ENCODE measurements around the gene CTNND2. TPM values are rescaled to one million over a fixed set of nuclear protein-coding genes. Genes with fewer than 3 reads are reported as not detected.

CTNND2 gene
- total and polyA plus RNA-seq, 2 donors (not counting 1 experiment from before 2014, with no cell fraction given), result not detected

DNA sequence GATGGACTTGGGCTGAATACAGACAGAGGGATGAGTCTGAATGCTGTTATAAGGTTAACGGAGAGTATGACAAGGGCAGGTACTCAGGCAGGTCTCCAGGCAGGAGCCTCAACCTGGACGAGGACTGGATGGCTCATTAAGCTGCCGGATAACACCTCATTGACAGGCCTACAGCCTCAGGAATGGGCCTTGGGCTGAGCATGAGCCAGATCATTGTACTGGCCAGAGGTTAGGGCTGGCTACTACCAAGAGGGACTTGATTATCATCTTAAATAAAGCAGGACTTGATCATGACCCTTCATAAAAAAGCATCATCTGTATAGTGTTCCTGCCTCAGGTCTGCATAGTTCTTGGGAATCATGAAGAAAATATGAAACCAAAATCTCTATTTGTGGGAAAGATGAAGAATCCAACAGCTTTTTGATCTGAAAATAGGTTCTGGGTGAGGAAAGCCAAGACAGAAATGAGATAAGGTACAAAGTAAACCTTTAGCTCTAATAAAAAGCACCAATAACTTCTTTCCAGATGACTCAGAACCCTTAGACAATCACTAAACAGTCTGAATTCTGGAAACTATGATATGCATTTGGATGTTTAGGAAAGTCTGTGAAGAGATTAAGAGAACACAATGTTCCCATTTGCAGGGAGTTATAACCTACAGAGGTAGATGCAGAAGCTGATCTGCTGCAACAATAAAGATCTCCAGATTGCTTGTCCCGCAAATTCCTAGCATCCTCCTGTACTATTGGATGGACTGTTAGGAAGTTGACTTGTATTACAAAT lies 343.1 kb downstream of the CTNND2 start:
- H3K4me3 ChIP-seq (ENCODE audit: control extremely low read depth in 1 of 5, extremely low read depth in 1 of 5, insufficient read depth in 1 of 5, low read depth in 2 of 5, low read length in 4 of 5), result no peak overlapping the region
- H3K9me3 ChIP-seq (ENCODE audit: control extremely low read depth in 1 of 3, control insufficient read depth in 2 of 3, insufficient read depth in 1 of 3, low read length in 2 of 3), result peaks cover 0 to 6% (median 0%) of the 10 kb centered on the region in 3 donors
- no peak for DNase-seq
- Mint-ChIP-seq H3K9me3 (ENCODE audit: insufficient read depth) (no peaks in the 10 kb centered on the region), H3K4me1 (no peaks in the 10 kb centered on the region), H3K27me3 (no peaks in the 10 kb centered on the region), H3K27ac (no peak overlapping the region), H3K4me3 (no peak overlapping the region)
- H3K27me3 ChIP-seq (replicated peaks in 1 of 4; ENCODE audit: control extremely low read depth in 1 of 4, control insufficient read depth in 3 of 4, insufficient read depth in 4 of 4, low read length in 3 of 4), result no peaks in the 10 kb centered on the region
- H2AFZ ChIP-seq (ENCODE audit: insufficient read depth, low read depth, low read length, poor library complexity, severe bottlenecking), result no peak overlapping the region
- WGBS (ENCODE audit: insufficient coverage), result 95% methylated on average over 3 of the region's 4 CpGs
- no peak overlapping the region for H3K4me2 ChIP-seq (replicated peaks; ENCODE audit: low read depth, low read length, poor library complexity, severe bottlenecking)
- no peaks in the 10 kb centered on the region for H3K4me1 ChIP-seq (ENCODE audit: control insufficient read depth in 2 of 2, insufficient read depth in 2 of 2, low read length in 2 of 2)
- POLR2A ChIA-PET, result no interaction called here
- H3K27ac ChIP-seq (ENCODE audit: low read length in 2 of 2), result no peak overlapping the region
- no peak overlapping the region for H3K9ac ChIP-seq (ENCODE audit: low read length)
- CTCF ChIA-PET, result no interaction called here
- TF ChIP-seq, protein P1, sequence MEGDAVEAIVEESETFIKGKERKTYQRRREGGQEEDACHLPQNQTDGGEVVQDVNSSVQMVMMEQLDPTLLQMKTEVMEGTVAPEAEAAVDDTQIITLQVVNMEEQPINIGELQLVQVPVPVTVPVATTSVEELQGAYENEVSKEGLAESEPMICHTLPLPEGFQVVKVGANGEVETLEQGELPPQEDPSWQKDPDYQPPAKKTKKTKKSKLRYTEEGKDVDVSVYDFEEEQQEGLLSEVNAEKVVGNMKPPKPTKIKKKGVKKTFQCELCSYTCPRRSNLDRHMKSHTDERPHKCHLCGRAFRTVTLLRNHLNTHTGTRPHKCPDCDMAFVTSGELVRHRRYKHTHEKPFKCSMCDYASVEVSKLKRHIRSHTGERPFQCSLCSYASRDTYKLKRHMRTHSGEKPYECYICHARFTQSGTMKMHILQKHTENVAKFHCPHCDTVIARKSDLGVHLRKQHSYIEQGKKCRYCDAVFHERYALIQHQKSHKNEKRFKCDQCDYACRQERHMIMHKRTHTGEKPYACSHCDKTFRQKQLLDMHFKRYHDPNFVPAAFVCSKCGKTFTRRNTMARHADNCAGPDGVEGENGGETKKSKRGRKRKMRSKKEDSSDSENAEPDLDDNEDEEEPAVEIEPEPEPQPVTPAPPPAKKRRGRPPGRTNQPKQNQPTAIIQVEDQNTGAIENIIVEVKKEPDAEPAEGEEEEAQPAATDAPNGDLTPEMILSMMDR (IDR thresholded peaks at IDR 0.05), result no peak
- no peak for TF ChIP-seq EZH2 (IDR thresholded peaks at IDR 0.05; ENCODE audit: borderline replicate concordance, insufficient read depth, low read depth, low read length, poor library complexity, severe bottlenecking)
- intact Hi-C loops (cut with micrococcal nuclease), result no loop called here
- no peak for ATAC-seq (ENCODE audit: low read depth)
- no peaks in the 10 kb centered on the region for H3K79me2 ChIP-seq (ENCODE audit: control insufficient read depth, insufficient read depth, low read length)
- H3K36me3 ChIP-seq (replicated peaks in 1 of 2; ENCODE audit: control extremely low read depth in 1 of 2, control insufficient read depth in 1 of 2, extremely low read depth in 1 of 2, insufficient read depth in 2 of 2, low read length in 1 of 2), result no peaks in the 10 kb centered on the region
- H4K20me1 ChIP-seq (ENCODE audit: control insufficient read depth, insufficient read depth, low read length, poor library complexity, severe bottlenecking), result no peaks in the 10 kb centered on the region

DNA sequence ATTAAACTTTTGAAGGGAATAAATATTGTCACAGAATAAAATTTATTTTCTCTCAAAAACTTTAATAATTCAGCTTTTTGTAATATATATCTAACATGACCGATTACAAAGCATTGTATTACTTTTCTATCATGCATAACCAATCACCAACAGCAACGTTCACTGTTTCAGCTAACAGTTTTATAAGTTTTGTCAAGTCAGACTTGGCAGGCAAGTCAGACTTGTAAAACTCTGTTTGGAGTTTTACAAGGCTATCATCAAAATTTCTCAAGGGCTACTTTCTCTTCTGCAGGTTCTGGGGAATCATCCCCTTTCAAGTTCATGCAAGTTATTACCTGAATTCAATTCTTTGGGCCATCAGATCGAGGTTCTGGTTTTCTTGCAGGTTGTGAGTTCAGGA lies 347.2 kb downstream of the CTNND2 start:
- Histone ChIP-seq H3K27ac (ENCODE audit: low read length in 2 of 2) (no peak overlapping the region), H3K4me1 (ENCODE audit: control insufficient read depth in 2 of 2, insufficient read depth in 2 of 2, low read length in 2 of 2) (no peaks in the 10 kb centered on the region), H3K4me3 (ENCODE audit: control extremely low read depth in 1 of 5, extremely low read depth in 1 of 5, insufficient read depth in 1 of 5, low read depth in 2 of 5, low read length in 4 of 5) (no peak overlapping the region), H3K9ac (ENCODE audit: low read length) (no peak overlapping the region), H3K9me3 (ENCODE audit: control extremely low read depth in 1 of 3, control insufficient read depth in 2 of 3, insufficient read depth in 1 of 3, low read length in 2 of 3) (peaks cover 0 to 6% (median 0%) of the 10 kb centered on the region in 3 donors), H4K20me1 (ENCODE audit: control insufficient read depth, insufficient read depth, low read length, poor library complexity, severe bottlenecking) (no peaks in the 10 kb centered on the region), H3K79me2 (ENCODE audit: control insufficient read depth, insufficient read depth, low read length) (no peaks in the 10 kb centered on the region), H3K4me2 (replicated peaks; ENCODE audit: low read depth, low read length, poor library complexity, severe bottlenecking) (no peak overlapping the region), H3K27me3 (replicated peaks in 1 of 4; ENCODE audit: control extremely low read depth in 1 of 4, control insufficient read depth in 3 of 4, insufficient read depth in 4 of 4, low read length in 3 of 4) (no peaks in the 10 kb centered on the region), H2AFZ (ENCODE audit: insufficient read depth, low read depth, low read length, poor library complexity, severe bottlenecking) (no peak overlapping the region), H3K36me3 (replicated peaks in 1 of 2; ENCODE audit: control extremely low read depth in 1 of 2, control insufficient read depth in 1 of 2, extremely low read depth in 1 of 2, insufficient read depth in 2 of 2, low read length in 1 of 2) (no peaks in the 10 kb centered on the region)
- ChIA-PET POLR2A (no interaction called here), CTCF (no interaction called here)
- H3K27me3 Mint-ChIP-seq, result no peaks in the 10 kb centered on the region
- H3K9me3 Mint-ChIP-seq (ENCODE audit: insufficient read depth), result no peaks in the 10 kb centered on the region
- ATAC-seq (ENCODE audit: low read depth) (no peak), DNase-seq (no peak)
- no peak overlapping the region for H3K27ac Mint-ChIP-seq
- intact Hi-C loops (cut with micrococcal nuclease), result no loop called here
- H3K4me3 Mint-ChIP-seq, result no peak overlapping the region
- no peaks in the 10 kb centered on the region for H3K4me1 Mint-ChIP-seq
- TF ChIP-seq EZH2 (IDR thresholded peaks at IDR 0.05; ENCODE audit: borderline replicate concordance, insufficient read depth, low read depth, low read length, poor library complexity, severe bottlenecking), result no peak
- TF ChIP-seq, protein P1 (IDR thresholded peaks at IDR 0.05), result no peak
- WGBS (ENCODE audit: insufficient coverage), result 78% methylated on average over 3 of the region's 3 CpGs
